HG02571 (cell line): ENCODE data around the gene DDX20.
"Not testable (repeated sequence)": the region's sequence is repeated elsewhere in the genome, so short reads cannot be mapped to it uniquely, and the experiment has no call there.

Source experiments
- ATAC-seq: cut with Tn5 transposase; IDR thresholded peaks from one replicate; pipeline ENCODE4 v1.9.1; 2021; ENCODE audit warnings: mild to moderate bottlenecking, moderate library complexity; ENCODE audit not compliant: unreplicated experiment

DDX20 gene

DNA sequence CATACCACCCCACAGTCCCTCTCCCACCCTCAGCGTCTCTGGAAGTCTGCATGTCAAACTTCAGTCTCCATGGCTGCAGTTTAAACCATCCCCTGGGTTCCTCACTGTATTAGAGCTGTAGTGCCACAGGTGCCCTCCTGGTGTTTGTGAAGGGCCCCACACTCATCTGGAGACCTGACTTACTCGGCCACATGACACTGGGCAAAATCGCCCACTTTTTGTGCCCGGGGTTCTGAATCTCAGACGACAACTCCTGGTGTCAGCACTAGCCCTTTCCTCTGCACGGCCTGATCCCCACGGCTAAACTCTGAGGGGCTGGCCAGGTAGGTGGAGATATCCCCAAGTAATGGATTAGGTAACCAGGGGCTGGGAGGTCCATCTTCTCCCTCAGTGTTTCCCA lies 23.0 kb upstream of the DDX20 start:
- no peak for ATAC-seq

DNA sequence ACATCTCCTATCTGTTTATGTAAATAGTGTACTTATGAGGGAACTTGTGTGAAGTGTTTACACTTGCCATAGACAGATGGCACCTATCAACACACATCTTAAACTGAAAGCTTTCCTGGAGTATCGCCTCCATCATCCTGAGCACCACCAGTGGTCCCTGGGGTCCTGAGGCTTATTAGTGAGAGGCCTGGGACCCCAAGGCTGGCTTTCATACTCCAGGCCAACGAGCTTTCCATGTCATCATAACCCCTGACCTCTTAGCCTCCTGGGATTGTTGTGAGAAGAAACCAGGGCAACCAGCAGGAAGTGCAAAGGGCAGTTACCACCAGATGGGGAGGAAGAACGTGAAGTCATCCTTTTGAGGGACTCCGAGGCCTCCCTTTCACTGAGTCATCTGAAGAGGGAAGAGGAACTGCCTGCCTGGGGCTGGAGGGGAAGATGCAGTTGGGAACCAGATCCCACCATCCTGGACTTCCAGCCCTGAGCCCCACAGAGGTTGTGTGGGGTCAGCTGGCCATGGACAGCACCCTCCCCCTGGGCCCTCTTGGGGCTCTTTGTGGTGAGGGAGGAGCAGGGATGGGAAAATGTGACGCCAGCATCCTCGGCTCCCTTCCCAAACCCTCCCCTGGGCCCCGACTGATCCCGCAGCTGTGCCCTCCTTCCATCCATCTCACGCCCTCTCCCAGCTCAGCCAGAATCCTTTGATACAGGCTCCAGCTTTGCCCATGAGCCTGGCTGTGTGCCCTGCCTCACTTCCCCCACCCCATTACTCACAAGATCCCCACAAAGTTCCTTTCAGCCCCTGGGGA lies 22.3 kb upstream of the DDX20 start:
- ATAC-seq = no peak

DNA sequence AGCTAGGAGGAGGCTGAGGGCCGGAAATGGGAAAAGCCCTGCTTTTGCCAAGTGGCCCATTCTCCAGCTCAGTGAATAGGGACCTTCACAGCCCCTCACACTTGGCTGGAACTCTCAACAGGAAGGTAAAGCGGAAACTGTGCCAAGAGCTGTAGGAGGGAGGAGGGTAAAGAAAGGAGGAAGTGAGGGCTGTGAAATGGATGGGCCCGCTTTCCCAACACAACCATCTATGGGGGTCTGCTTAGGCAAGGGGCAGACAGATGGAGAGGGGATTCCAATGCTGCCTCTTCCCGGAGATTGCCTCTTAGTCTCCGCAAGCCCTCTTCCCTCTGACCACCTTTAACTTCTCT lies 21.7 kb upstream of the DDX20 start:
- no peak for ATAC-seq

DNA sequence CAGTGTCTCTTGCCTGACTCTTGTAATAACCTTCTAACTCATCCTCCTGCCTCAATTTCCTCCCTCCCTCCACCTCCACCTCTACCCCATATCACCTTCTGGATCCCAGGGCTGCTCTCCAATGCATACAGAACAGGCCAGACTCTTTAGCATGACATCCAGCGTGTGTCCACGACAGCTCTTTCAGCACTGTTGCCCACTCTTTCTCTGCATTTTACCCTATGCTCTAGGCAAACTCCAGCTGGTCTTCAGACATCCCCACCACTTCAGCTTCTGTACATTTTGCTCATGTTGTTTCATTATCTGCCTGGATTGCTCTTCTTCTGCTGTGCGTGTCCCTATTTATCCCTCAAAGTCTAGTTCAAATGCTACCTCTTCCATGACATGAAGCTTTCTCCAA lies 21.3 kb upstream of the DDX20 start:
- ATAC-seq = no peak

DNA sequence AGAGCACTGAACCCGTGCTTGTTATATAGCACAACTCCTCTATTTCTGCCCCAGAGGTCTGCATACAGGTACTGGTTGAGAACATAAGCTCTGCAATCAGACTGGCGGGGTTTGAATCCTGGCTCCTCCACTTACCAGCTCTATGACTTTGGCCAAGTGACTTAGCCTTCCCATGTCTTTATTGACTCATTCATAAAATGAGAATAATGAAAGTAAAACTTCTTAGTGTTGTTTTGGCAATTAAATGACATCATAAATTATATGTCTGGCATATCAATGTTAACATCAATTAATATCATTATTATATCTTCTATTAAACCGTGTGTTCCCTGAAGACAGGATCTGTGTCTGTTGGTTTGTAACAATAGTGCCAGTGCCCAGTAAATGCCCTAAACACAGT lies 20.8 kb upstream of the DDX20 start:
- no peak for ATAC-seq

DNA sequence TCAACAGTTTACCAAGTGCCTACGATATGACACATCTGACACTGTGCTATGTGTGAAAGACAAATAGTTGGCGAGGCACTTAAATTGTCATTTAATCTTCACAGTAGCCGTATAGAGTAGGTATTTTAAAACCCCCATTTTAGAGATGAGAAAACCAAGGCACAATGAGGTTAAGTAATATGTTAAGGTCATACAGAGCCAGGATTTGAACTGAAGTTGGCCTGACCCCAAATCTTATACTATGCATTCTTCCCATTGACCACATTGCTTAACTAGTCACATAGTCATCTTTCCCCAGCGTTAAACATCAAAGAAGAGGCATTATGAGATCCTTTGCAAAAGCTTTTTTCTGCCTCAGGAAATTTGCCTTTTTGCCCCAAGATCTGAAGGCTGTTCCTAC lies 20.4 kb upstream of the DDX20 start:
- ATAC-seq = no peak

DNA sequence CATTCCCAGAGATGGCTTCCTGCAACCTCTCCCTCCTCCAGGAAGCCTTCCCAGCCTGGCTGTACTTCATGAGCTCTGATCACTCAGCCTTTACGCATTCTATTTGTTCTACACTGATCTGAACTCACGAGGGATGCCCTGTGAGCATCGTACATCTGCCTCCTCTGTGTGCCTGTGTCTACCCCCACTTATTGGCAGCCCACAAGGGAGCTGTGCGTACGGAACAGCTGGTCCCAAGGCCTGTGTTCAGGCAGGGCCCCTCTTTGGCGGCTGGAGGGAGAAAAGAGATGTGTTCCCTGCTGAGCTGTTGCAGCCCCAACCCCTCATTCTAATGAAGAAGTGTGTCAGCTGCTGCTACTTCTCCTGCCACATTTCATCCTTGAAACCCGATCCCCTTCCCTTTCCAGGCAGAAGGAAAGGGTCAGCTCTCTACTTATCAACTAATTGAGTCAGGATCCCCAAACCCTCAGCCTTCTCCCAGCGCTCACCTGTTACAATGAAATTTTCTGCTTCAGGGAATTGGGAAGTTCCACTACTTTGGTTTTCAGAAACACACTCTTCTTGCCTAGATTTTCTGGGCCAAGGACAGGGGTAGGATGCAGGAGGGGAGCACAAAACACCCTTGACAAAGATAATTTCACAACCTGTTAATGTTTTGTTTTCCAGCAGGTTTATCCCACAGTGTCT lies 19.7 kb upstream of the DDX20 start:
- no peak for ATAC-seq

DNA sequence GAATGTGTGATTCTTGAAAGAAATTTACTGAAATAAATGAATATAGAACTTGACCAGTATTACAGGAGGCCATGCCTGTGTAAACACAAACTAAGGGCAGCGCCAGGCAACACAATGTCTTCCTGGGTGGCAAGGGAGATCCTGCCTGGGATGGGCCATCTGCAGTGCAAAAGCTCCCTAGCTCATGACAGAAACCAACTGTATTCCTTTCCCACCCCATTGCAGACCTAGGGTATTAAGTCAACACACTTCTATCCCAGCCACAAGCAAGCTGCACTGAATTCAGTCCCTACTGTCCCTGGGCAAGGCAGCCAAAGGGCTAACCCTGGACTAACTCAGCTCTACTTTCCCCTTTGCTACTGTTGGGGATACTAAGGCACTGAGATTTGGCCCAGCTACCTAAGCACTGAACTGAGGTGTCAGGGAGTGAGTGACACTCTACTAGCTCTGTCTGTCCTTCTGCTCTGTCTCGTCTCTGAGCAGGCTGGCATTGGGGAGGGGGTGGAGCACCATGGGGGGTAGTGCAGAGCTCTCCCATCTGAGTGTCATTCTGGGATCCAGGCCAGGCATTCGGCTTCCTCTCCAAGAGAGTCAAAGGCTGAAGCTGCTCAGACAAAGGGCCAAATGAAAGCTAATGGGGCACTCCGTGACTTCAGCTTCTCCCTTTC lies 19.0 kb upstream of the DDX20 start:
- ATAC-seq = no peak

DNA sequence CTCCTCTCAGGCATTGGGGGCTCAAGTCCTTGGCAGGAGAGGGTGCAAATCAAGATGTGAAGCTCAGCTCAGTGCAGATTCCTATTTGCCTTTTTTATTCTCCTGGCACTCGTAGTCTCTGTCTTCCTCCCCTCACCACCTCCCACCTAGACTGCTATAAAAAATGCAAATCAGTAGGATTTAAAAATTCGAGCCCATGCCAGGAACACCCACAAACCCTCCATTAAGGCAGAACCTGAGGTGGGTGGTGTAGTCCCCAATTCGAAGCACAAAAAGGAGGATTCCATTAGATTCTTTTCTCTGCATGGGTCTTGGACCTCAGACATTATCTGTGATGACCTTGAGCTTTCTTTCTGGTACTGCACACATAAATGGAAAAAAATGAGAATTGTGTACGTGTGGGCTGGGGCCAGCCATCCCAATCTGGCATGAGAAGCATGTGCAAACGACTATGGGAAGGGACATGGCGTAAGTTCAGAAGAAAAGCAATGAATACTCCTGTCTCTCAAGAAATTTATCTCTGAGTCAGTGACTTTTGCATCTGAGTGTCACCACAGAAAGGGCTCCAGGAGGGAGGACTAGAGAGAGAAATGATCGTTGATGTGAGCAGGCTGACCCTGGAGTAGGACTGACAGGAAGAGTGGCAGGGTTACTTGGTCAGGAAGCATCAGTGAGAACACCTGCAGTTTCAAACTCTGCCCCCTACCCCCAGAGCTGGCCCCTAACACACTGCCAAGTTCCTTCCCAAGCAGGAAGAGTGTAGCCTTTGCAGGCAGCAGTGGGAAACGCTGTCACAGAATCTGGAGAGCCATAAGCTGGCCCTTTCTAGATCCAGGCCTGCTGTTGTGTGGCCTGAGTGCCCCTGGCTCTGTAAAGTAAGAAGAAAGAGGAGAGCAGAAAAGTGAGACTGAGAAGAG lies 18.2 kb upstream of the DDX20 start:
- no peak for ATAC-seq

DNA sequence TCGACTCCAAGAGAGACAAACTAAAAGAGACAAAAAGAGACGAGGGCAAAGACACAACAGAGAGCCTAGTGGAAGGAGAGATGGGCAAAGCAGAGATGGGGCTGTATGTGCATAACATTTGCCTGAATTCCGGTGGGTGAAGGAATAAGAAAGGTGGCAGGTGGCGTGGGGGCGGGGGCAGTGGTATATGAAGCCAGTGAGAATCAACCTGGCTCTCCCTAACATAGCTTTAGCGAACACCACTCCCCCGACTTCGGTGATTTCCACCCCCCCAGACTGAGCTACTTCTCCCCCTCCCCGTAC lies 17.6 kb upstream of the DDX20 start:
- no peak for ATAC-seq

DNA sequence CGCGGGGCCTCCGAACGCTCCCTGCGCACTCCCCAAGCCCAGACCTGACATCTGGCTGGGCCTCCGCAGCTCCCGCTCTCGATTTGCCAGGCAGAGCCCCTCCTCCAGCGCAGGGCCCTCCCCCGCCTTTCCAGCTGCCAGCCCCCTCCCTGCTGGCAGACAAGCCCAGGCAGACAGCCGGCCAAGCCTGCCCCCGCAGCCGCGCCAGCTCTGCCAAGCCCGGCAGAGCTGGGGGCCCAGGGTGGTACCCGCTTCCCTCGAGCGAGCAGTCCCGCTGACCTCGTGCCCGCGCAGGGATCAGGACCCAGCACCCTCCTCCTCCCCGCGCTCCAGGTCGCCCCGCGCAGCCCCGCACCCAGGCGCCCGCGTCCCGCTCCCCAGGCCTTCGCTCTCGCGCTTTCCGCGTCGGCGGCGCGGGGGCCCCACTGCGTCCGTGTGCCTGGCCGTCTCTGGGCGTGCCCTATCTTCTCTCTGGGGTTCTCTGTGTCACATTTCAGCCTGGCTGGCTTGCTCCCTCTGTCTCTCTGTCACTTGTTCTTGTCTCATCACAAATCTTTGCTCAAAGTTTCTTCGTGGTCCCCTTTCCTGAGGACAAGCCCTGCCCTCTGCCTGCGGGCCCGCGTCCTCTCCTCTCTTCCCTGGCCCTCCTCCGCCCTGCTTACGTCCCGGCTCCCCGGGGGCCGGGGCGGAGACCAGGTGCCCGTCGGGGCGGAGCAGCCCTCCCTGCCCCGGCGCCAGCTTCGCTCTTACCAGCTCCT lies 17.1 kb upstream of the DDX20 start:
- peak; percentile 41 for ATAC-seq

DNA sequence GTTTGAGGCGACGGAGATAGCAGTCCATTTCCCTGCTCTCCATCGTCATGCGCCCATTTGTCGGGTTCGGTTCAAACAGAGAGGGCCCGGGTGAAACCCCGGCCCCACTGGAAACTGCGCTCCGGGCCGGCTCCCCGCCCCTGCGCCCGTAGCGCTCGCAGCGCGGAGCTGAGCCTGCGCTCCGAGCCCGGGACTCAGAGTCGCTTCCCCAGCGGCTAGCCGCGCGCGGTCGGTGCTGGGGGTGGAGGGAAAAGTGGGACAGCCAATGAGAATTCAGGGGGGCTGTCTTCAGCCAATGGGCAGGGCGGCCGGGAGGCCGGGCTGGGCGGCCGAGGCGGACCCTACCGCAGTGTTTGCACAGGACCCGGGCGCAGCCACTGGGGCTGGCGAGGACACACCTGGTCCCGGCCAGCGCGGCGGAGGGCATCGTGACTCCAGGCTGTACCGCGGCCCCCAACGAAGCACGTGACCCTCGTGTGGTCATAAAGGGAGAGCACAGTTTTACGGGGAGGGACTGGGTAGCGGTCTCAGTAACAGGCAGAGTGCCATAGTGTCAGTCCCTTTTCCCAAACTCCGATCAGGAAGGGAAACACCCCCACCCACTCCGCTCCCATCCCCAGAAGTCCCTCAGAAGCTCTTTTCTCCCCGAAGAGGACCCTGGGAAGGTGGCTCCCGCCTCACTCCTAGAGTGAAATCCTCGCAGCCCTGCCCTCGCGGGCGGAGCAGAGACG lies 16.3 kb upstream of the DDX20 start, which contains the start of gene INKA2:
TSS of gene INKA2 (minus strand) at position 202 of the 731 bp plus-strand sequence. CDS start at position 49, 153 bp downstream.
- peak; percentile 81 for ATAC-seq

DNA sequence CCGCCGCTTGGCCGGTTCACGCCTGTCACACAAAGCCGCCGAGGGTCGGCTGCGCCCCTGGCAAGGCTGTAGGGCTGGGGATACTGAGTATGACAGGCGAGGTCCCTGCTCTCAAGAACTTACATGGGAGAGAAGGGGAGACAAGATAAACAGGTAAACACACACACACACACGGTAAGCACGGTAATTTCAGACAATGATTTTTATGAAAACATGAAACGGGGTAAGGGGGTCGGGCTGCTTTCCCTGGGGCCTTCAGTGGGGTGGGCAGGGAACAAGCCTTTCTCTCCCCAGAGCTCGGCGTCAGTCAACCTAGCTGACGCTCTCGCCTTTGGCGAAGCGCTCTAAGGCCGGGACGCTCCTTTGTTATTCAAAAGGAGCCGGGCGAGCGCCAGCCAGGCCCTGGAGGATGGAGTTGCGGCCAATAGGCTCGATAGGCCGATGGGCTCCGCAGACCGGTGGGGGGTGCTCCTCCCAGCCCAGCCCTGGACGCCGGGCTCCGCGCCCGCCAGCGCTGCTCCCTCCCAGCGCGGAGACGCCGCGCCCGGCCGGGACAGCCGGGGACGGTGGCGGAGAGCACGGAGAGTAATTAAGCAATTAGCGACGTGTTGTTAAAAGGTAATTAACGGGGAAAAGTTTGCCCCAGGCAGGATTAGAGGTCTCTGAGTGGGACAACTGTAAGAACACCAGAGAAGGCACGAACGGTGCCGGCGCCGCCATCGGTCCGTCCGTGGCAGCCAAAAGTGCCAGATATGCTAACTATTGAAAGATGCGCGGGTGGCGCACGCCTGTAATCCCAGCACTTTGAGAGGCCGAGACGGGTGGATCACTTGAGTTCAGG lies 15.6 kb upstream of the DDX20 start:
- peak; percentile 6 for ATAC-seq

DNA sequence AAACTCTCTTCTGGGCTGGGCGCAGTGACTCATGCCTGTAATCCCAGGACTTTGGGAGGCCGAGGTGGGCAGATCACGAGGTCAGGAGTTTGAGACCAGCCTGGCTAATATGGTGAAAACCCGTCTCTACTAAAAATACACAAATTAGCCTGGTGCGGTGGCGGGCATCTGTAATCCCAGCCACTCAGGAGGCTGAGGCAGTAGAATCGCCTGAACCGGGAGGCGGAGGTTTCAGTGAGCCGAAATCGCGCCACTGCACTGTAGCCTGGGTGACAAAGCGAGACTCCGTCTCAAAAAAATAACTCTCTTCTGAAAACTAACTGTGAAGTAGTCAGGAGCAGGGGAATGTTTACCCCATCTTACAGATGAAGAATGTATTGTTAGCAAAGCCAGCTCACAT lies 13.4 kb upstream of the DDX20 start:
- ATAC-seq = not testable (repeated sequence)

DNA sequence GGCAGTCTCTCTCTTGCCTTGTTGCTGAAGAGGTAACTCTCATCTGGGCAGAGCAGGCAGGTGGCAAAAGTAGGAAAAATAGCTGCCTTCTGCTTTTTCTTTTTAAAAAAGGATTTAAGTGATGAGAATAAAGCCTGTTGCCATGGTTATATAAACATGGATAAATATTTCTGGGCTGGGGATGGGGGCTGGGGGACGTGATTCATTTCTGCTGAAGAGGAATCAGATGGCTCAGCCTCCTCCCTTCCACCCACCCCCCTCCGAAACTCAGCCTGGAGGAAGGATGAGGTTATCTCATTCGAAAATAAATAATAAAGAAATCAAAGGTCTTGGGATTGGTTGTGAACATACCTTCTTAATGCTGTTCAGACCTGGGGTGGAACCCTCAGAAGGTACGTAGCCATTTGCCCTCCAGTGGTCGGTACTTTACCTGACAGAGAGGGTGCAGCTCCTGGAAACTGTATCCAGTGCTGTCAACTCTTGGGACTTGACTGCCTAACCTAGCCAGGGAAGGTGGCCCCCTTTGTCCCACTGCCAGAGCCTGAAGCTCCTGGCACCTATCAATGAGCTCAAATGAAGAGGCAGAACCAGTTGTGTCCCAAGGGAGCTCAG lies 12.7 kb upstream of the DDX20 start:
- no peak for ATAC-seq

DNA sequence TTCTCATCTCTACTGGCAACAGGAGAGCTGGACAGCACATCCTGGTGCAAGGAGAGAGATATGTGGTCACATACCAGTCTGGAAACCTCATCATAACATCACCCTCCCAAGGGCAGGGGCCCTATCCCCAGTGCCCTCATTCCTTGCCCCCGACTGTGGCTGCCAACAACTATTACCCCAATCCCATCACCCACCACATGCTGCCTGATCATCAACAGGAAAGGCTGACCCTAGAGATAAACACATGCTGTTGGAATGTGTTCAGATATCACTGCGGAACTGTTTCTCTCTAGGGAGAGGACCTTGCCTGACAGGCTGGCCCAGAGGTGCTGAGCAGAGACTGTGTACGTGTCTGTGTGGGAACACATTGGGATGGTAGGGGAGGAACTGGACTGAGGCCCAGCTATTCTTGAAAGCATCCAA lies 12.0 kb upstream of the DDX20 start:
- ATAC-seq = no peak

DNA sequence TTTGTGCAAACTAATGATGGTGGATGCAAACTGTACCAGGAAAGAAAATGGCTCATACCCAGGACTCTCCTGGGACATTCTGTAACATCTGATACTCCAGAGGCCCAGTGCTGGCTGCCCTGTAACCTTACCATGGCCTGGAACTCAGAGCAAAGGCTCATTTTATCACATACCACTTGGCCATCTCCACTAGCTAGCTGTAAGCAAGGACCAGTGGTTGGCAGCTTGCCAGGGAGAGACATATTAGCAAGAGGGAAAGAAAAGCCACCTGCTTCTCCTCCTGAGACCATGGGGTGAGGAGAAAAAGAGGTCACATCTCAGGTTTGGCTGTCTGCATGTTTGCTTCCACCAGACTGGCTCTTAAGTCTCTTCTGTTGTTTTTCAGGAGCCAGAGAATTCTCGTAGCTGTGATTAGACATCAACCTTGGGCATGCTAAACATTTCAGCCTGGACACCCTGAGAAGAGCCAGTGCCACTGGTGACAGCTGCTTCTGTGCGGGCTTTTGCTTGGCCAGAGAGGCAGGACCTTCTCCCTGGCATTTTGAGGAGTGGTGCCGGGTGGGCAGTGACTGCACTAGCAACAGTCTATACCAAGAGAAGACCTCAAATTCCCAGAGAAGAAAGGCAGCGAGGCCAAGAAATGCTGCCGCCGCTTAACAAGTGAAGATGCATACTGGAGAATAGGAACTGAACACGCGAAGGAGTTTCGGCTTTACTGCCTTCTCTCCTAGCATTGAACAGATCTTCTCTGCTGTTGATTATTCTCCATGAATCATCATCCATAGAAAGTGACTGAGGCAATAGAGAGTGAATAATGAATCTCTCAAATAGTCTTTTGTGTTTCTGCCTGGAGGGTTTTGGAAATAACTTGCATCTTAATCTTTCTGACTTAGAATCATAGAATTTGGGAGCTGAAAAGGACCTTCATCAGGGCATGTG lies 9.8 kb upstream of the DDX20 start:
- no peak for ATAC-seq
